HG02642 (cell line): ENCODE results near the gene MYL5.
"Not testable (repeated sequence)": the region's sequence is repeated elsewhere in the genome, so short reads cannot be mapped to it uniquely, and the experiment has no call there.

Source experiments
- ATAC-seq: cut with Tn5 transposase; IDR thresholded peaks from one replicate; pipeline ENCODE4 v1.9.1; 2021; ENCODE audit warnings: mild to moderate bottlenecking; ENCODE audit not compliant: unreplicated experiment, poor library complexity

Gene MYL5

DNA sequence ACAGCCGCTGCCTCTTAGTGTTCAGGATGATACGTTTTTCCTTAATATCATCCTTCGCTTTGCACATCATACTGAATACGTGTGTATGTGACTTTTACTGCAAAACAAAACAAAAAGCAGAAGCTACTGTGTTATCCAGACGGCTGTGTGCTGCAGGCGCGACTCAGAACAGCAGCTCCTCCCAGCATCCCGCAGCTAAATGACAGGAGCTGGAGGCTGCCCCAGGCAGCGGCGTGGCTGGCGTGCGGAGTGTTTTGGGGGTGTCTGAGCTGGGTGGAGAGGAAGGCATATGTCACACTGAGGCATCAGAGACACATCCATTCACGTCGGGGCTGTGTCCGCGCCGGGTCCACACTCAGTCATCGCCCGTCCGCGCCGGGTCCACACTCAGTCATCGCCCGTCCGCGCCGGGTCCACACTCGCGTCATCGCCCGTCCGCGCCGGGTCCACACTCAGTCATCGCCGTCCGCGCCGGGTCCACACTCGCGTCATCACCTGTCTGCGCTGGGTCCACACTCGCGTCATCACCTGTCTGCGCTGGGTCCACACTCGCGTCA, 47.9 kb downstream of the MYL5 start:
- ATAC-seq = no peak

DNA sequence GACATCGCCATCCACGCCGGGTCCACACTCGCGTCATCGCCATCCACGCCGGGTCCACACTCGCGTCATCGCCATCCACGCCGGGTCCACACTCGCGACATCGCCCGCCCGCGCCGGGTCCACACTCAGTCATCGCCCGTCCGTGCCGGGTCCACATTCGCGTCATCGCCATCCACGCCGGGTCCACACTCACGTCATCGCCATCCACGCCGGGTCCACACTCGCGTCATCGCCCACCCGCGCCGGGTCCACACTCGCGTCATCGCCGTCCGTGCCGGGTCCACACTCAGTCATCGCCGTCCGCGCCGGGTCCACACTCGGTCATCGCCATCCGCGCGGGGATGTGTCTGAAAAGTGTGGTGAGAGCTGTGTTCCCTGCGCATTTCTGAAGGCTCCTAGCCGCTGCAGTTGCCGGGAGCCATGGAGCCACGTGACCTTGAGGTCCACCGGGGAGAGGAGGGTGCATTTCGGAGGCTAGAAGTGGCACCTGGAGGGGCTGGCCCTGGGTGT, 48.6 kb downstream of the MYL5 start:
- ATAC-seq = no peak

- no peak for ATAC-seq
Measured at GRCh38 chr4:723751-724530, 49.6 kb downstream of the MYL5 start.

- no peak for ATAC-seq
Measured at GRCh38 chr4:725391-726234, 51.3 kb downstream of the MYL5 start.

GRCh38 chr4:726235-726787, 52.0 kb downstream of the MYL5 start:
- no peak for ATAC-seq

GRCh38 chr4:726838-727237, 52.5 kb downstream of the MYL5 start:
- no peak for ATAC-seq

GRCh38 chr4:727576-727975, 53.2 kb downstream of the MYL5 start:
- ATAC-seq = no peak

- ATAC-seq = no peak
Measured at GRCh38 chr4:729336-730315, 55.3 kb downstream of the MYL5 start.

DNA sequence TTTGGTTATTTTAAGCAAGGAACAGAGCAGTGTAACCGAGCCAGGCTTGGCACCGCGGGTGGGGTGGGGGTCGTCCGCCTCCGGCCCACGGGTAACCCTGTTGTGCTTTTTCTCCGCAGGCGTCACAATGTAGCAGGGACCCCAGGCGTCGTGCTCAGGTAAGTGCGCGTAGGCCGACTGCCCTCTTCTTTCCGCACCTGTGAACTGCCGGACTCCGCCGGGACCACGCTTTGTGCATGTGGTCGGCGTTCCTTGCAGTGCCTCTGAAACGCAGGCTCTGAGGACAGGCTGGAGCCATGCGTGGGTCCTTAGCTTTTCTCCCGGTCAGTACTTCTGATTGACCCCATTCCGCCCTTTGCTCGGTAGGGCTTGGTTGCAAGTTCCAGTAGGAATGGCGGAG, 56.2 kb downstream of the MYL5 start:
- ATAC-seq = no peak

GRCh38 chr4:730946-731904, 56.9 kb downstream of the MYL5 start:
- ATAC-seq = not testable (repeated sequence)
